Measurements from ENCODE around the gene ZNF74.

GRCh38 chr22:20436768-20437612 is 43.0 kb downstream of the ZNF74 start:
- TF ChIP-seq, protein P1, sequence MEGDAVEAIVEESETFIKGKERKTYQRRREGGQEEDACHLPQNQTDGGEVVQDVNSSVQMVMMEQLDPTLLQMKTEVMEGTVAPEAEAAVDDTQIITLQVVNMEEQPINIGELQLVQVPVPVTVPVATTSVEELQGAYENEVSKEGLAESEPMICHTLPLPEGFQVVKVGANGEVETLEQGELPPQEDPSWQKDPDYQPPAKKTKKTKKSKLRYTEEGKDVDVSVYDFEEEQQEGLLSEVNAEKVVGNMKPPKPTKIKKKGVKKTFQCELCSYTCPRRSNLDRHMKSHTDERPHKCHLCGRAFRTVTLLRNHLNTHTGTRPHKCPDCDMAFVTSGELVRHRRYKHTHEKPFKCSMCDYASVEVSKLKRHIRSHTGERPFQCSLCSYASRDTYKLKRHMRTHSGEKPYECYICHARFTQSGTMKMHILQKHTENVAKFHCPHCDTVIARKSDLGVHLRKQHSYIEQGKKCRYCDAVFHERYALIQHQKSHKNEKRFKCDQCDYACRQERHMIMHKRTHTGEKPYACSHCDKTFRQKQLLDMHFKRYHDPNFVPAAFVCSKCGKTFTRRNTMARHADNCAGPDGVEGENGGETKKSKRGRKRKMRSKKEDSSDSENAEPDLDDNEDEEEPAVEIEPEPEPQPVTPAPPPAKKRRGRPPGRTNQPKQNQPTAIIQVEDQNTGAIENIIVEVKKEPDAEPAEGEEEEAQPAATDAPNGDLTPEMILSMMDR (IDR thresholded peaks at IDR 0.05), result no peak
- no peak for TF ChIP-seq POLR2A (IDR thresholded peaks at IDR 0.05)
